H1 (cell line): ENCODE data around the gene GRM8. TPM values are rescaled to one million over a fixed set of nuclear protein-coding genes. Genes with fewer than 3 reads are reported as not detected.

Experiments used
- CTCF ChIA-PET: fragments of 300-600 bp; sonication (Branson Sonifier 250); formaldehyde crosslinking; loops from one replicate; lab custom pipeline; 2021; ENCODE audit not compliant: partially characterized antibody; lab: Charles Lee
- POLR2A ChIA-PET: fragments of 300-600 bp; sonication (Branson Sonifier 250); formaldehyde crosslinking; loops from one replicate; lab custom pipeline; 2021; ENCODE audit warnings: inconsistent platforms; ENCODE audit not compliant: partially characterized antibody; lab: Charles Lee
- DNase-seq, 2 experiments: peaks; one replicate each; pipeline versions ENCODE4 v3.0.0 to v3.0.0-alpha.2; 2010 to 2022; ENCODE audit warnings: low spot score in 2 of 2, low read depth in 1 of 2, mixed read lengths in 1 of 2
- FAIRE-seq: peaks from 2 replicates; lab custom pipeline; 2011; peaks lifted over from hg19 to GRCh38; lab: Jason Lieb, UNC
- H2AFZ ChIP-seq: 2 replicates; pipeline ENCODE4 v1.8.1; 2012; ENCODE audit warnings: low read length, inconsistent platforms
- H2AK5ac ChIP-seq: 2 replicates; pipeline ENCODE4 v1.6.1; 2013; ENCODE audit warnings: low read depth, low read length
- H2BK120ac ChIP-seq: replicated peaks from 2 replicates; pipeline ENCODE3; 2013; ENCODE audit warnings: low read depth, low read length, inconsistent platforms
- H2BK12ac ChIP-seq: 2 replicates; pipeline ENCODE4 v1.6.1; 2013; ENCODE audit warnings: low read depth, low read length
- H2BK15ac ChIP-seq: 2 replicates; pipeline ENCODE4 v1.6.1; 2013; ENCODE audit warnings: low read length
- H2BK20ac ChIP-seq: 2 replicates; pipeline ENCODE4 v1.6.1; 2013; ENCODE audit warnings: low read length
- H2BK5ac ChIP-seq: 2 replicates; pipeline ENCODE4 v1.6.1; 2013; ENCODE audit warnings: low read depth, low read length
- H3K14ac ChIP-seq: 2 replicates; pipeline ENCODE4 v1.6.1; 2013; ENCODE audit warnings: inconsistent platforms; ENCODE audit not compliant: insufficient read length
- H3K18ac ChIP-seq: 2 replicates; pipeline ENCODE4 v1.6.1; 2013; ENCODE audit warnings: low read length; ENCODE audit errors: extremely low read depth
- H3K23ac ChIP-seq: 2 replicates; pipeline ENCODE4 v1.6.1; 2013; ENCODE audit warnings: inconsistent platforms; ENCODE audit not compliant: insufficient read length
- H3K23me2 ChIP-seq: 2 replicates; pipeline ENCODE4 v1.6.1; 2013; ENCODE audit warnings: low read depth, low read length
- H3K27ac ChIP-seq: 2 replicates; pipeline ENCODE4 v1.6.1; 2011; ENCODE audit warnings: low read depth, low read length, inconsistent platforms
- H3K27me3 ChIP-seq, 4 experiments: replicated peaks in 1 of 4; 1 replicate in 1 of 4; 2 replicates in 3 of 4; pipeline versions ENCODE4 v1.6.1 to v1.8.1; 2011 to 2013; ENCODE audit warnings: low read length in 3 of 4, mild to moderate bottlenecking in 3 of 4, inconsistent platforms in 2 of 4, mixed read lengths in 2 of 4, moderate library complexity in 1 of 4; ENCODE audit not compliant: control insufficient read depth in 3 of 4, insufficient read depth in 3 of 4; ENCODE audit errors: extremely low read depth in 1 of 4
- H3K36me3 ChIP-seq, 4 experiments: 2 replicates each; pipeline versions ENCODE4 v1.6.1 to v1.8.1; 2011 to 2013; ENCODE audit warnings: mild to moderate bottlenecking in 4 of 4, low read length in 3 of 4, moderate library complexity in 2 of 4, control low read depth in 1 of 4, inconsistent platforms in 1 of 4; ENCODE audit not compliant: insufficient read depth in 4 of 4, control insufficient read depth in 2 of 4
- H3K4ac ChIP-seq: replicated peaks from 2 replicates; pipeline ENCODE3; 2013; ENCODE audit warnings: low read length, low read depth, mixed read lengths, inconsistent platforms; ENCODE audit not compliant: insufficient read length
- H3K4me1 ChIP-seq, 4 experiments: replicated peaks in 1 of 4; 1 replicate in 1 of 4; 2 replicates in 3 of 4; pipeline versions ENCODE4 v1.6.1 to v1.8.1; 2011 to 2013; ENCODE audit warnings: low read length in 3 of 4, inconsistent platforms in 2 of 4, mixed read lengths in 1 of 4; ENCODE audit not compliant: insufficient read depth in 4 of 4, control insufficient read depth in 3 of 4
- H3K4me2 ChIP-seq, 2 experiments: 2 replicates each; pipeline versions ENCODE4 v1.6.1 to v1.8.1; 2011 to 2013; ENCODE audit warnings: low read depth in 2 of 2, low read length in 2 of 2, control low read depth in 1 of 2, inconsistent platforms in 1 of 2, mild to moderate bottlenecking in 1 of 2; ENCODE audit not compliant: insufficient read depth in 1 of 2
- H3K4me3 ChIP-seq, 4 experiments: fragments of 200-600, 300-600 bp in 1 of 4; sonication (generic), shearing (Covaris generic), sonication (Bioruptor Twin) in 1 of 4; 2 replicates each; pipeline versions ENCODE4 v1.5.1 to v1.8.1; 2011 to 2016; ENCODE audit warnings: low read length in 4 of 4, low read depth in 3 of 4, control low read depth in 2 of 4, inconsistent platforms in 2 of 4, mild to moderate bottlenecking in 2 of 4, mixed read lengths in 1 of 4, moderate library complexity in 1 of 4; ENCODE audit not compliant: insufficient read depth in 2 of 4; ENCODE audit errors: extremely low read depth in 1 of 4
- H3K56ac ChIP-seq: replicated peaks from 2 replicates; pipeline ENCODE3; 2013; ENCODE audit warnings: low read depth, mild to moderate bottlenecking, mixed read lengths, low read length, inconsistent platforms; ENCODE audit not compliant: insufficient read length
- H3K79me1 ChIP-seq: 2 replicates; pipeline ENCODE4 v1.6.1; 2013; ENCODE audit warnings: low read depth, low read length, control low read depth
- H3K79me2 ChIP-seq, 2 experiments: 2 replicates each; pipeline versions ENCODE4 v1.6.1 to v1.8.1; 2012 to 2013; ENCODE audit warnings: low read length in 2 of 2, mild to moderate bottlenecking in 2 of 2, inconsistent platforms in 1 of 2; ENCODE audit not compliant: insufficient read depth in 2 of 2, control insufficient read depth in 1 of 2
- H3K9ac ChIP-seq, 4 experiments: replicated peaks in 1 of 4; 1 replicate in 1 of 4; 2 replicates in 3 of 4; pipeline versions ENCODE4 v1.6.1 to v1.8.1; 2011 to 2013; ENCODE audit warnings: low read depth in 3 of 4, low read length in 3 of 4, control low read depth in 2 of 4, mild to moderate bottlenecking in 2 of 4, moderate library complexity in 2 of 4, inconsistent platforms in 1 of 4; ENCODE audit errors: extremely low read depth in 1 of 4
- H3K9me3 ChIP-seq, 2 experiments: 2 replicates each; pipeline versions ENCODE4 v1.6.1 to v1.8.1; 2012 to 2013; ENCODE audit warnings: mild to moderate bottlenecking in 2 of 2, moderate library complexity in 2 of 2, control low read depth in 1 of 2, inconsistent platforms in 1 of 2, low read depth in 1 of 2, low read length in 1 of 2, mixed read lengths in 1 of 2; ENCODE audit not compliant: insufficient read depth in 2 of 2
- H4K20me1 ChIP-seq, 2 experiments: replicated peaks in 1 of 2; 2 replicates each; pipeline versions ENCODE3 to v1.8.1; 2011 to 2013; ENCODE audit warnings: inconsistent platforms in 2 of 2, low read length in 2 of 2, mild to moderate bottlenecking in 1 of 2; ENCODE audit not compliant: insufficient read depth in 2 of 2, control insufficient read depth in 1 of 2
- H4K5ac ChIP-seq: 2 replicates; pipeline ENCODE4 v1.6.1; 2013; ENCODE audit warnings: low read length, low read depth, mixed read lengths, inconsistent platforms; ENCODE audit not compliant: insufficient read length
- H4K8ac ChIP-seq: 2 replicates; pipeline ENCODE4 v1.8.0; 2013; ENCODE audit warnings: mild to moderate bottlenecking, moderate library complexity, low read length, inconsistent platforms; ENCODE audit not compliant: insufficient read depth; ENCODE audit errors: extremely low read depth
- H4K91ac ChIP-seq: replicated peaks from 2 replicates; pipeline ENCODE3; 2013; ENCODE audit warnings: low read length, mixed read lengths, inconsistent platforms; ENCODE audit not compliant: insufficient read length
- ASH2L ChIP-seq: fragments of 200-600, 300-600 bp; sonication (generic); IDR thresholded peaks from one replicate; pipeline ENCODE4 v1.7.1; 2017; ENCODE audit warnings: low read length
- EGR1 ChIP-seq: IDR thresholded peaks from 2 replicates; pipeline ENCODE4 v1.6.1; 2011; ENCODE audit warnings: low read depth, low read length, borderline replicate concordance
- POLR2A ChIP-seq, 2 experiments: IDR thresholded peaks; 1 replicate in 1 of 2; 2 replicates in 1 of 2; pipeline ENCODE4 v1.6.1; 2011; ENCODE audit warnings: low read depth in 2 of 2, low read length in 2 of 2, mild to moderate bottlenecking in 2 of 2; ENCODE audit errors: control extremely low read depth in 1 of 2
- TAF1 ChIP-seq: IDR thresholded peaks from 2 replicates; pipeline ENCODE4 v1.6.1; 2011; ENCODE audit warnings: mild to moderate bottlenecking, low read depth, low read length
- TBP ChIP-seq: IDR thresholded peaks from 2 replicates; pipeline ENCODE4 v1.6.1; 2011; ENCODE audit warnings: low read depth, low read length, improper control_type of control experiment
- polyA plus RNA-seq, 7 experiments: library from polyadenylated mRNA; depleted of rRNA in 3 of 7; stranded (reverse) in 5 of 7; unstranded in 2 of 7; fragments of >200 nt in 5 of 7; fragments of 200-250 nt in 2 of 7; gene quantifications; 1 replicate in 5 of 7; 2 replicates in 1 of 7; 4 replicates in 1 of 7; pipeline versions ENCODE4 v1.2.1 to v1.2.3, GENCODE V29; 2011 to 2013; ENCODE audit warnings: missing spikeins in 2 of 7, mixed read lengths in 2 of 7
- total RNA-seq: library from RNA; stranded (reverse); fragmentation: NEBNext Ultra II Directional; extraction: Animal tissue kit (Norgen Biotek cat#: 25700); gene quantifications from 2 replicates; pipeline ENCODE4 v1.2.1, GENCODE V29; 2021

Gene GRM8
- total and polyA plus RNA-seq, 2 of the 8 experiments (the other 6 are each of a cell fraction or from before 2014, with no cell fraction given), result 2.6 to 2.8 TPM

- CTCF ChIA-PET, result no interaction called here
- TF ChIP-seq ASH2L (no peak), TAF1 (no peak), TBP (no peak), EGR1 (no peak), POLR2A (IDR thresholded peaks at IDR 0.05; ENCODE audit: control extremely low read depth in 1 of 2, low read depth in 2 of 2, low read length in 2 of 2) (no peak)
- no peak overlapping the region for H3K9ac ChIP-seq
- no peak for DNase-seq
- H3K56ac ChIP-seq, result no peak overlapping the region
- no peak overlapping the region for H2BK20ac ChIP-seq
- H3K27ac ChIP-seq, result no peak overlapping the region
- no peak overlapping the region for H3K4ac ChIP-seq
- no peak overlapping the region for H4K91ac ChIP-seq
- H4K8ac ChIP-seq, result no peak overlapping the region
- H3K4me1 ChIP-seq, result peaks cover 0 to 5% (median under 1%) of the 10 kb centered on the region in 4 experiments; a peak in 3 of 7 replicates
- POLR2A ChIA-PET, result no interaction called here
- H4K5ac ChIP-seq, result no peak overlapping the region
- no peak overlapping the region for H3K23ac ChIP-seq
- no peak overlapping the region for H2BK12ac ChIP-seq
- no peak overlapping the region for H3K14ac ChIP-seq
- H4K20me1 ChIP-seq, result no peaks in the 10 kb centered on the region
- H3K23me2 ChIP-seq, result no peaks in the 10 kb centered on the region
- H2AK5ac ChIP-seq, result no peak overlapping the region
- no peak overlapping the region for H2BK120ac ChIP-seq
- no peak overlapping the region for H3K4me3 ChIP-seq
- no peak for FAIRE-seq
- no peaks in the 10 kb centered on the region for H3K36me3 ChIP-seq
- H3K9me3 ChIP-seq, result no peaks in the 10 kb centered on the region
- H3K18ac ChIP-seq, result no peak overlapping the region
- H3K4me2 ChIP-seq, result peak overlapping the region in 1 of 2 experiments; percentile 31; a peak in 2 of 4 replicates
- H3K79me1 ChIP-seq, result no peaks in the 10 kb centered on the region
- no peak overlapping the region for H2BK5ac ChIP-seq
- no peaks in the 10 kb centered on the region for H3K27me3 ChIP-seq
- H2BK15ac ChIP-seq, result no peak overlapping the region
- no peak overlapping the region for H2AFZ ChIP-seq
- no peaks in the 10 kb centered on the region for H3K79me2 ChIP-seq
Observed at GRCh38 chr7:126635545-126635944, 617.2 kb downstream of the GRM8 start.
